ENCODE measurements around the gene STIM1.

STIM1 gene

DNA sequence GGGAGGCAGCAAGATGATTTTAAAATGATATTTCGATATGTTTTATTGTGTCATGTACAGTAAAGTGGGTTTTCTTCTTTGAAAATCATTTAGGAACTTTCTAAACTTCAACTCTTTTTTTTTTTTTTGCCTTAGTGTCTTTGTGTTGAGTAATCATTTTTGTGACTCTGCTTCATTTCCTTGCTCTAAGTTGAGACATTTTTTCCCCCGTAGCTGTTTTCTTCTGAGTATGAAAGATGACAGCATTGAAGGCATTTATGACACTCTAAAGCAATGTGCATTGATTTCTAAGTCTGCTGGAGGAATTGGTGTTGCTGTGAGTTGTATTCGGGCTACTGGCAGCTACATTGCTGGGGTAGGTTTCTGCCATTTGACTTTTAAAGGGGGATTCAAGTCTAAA, 262.6 kb downstream of the STIM1 start:
- DNase-seq (ENCODE audit: low read depth in 1 of 2, low spot score in 1 of 2), result no peak
- H3K4me3 ChIP-seq (replicated peaks; ENCODE audit: insufficient read depth, low read length), result no peak overlapping the region
- no peaks in the 10 kb centered on the region for H3K27me3 ChIP-seq (ENCODE audit: insufficient read depth, poor library complexity, severe bottlenecking)
- H3K27ac ChIP-seq (replicated peaks), result no peak overlapping the region
- TF ChIP-seq, protein P1, sequence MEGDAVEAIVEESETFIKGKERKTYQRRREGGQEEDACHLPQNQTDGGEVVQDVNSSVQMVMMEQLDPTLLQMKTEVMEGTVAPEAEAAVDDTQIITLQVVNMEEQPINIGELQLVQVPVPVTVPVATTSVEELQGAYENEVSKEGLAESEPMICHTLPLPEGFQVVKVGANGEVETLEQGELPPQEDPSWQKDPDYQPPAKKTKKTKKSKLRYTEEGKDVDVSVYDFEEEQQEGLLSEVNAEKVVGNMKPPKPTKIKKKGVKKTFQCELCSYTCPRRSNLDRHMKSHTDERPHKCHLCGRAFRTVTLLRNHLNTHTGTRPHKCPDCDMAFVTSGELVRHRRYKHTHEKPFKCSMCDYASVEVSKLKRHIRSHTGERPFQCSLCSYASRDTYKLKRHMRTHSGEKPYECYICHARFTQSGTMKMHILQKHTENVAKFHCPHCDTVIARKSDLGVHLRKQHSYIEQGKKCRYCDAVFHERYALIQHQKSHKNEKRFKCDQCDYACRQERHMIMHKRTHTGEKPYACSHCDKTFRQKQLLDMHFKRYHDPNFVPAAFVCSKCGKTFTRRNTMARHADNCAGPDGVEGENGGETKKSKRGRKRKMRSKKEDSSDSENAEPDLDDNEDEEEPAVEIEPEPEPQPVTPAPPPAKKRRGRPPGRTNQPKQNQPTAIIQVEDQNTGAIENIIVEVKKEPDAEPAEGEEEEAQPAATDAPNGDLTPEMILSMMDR (IDR thresholded peaks at IDR 0.05; ENCODE audit: insufficient read depth, low read length), result no peak
- no peak for TF ChIP-seq POLR2AphosphoS5 (IDR thresholded peaks at IDR 0.05; ENCODE audit: low read depth)
- no peak for TF ChIP-seq SPI1 (IDR thresholded peaks at IDR 0.05; ENCODE audit: borderline replicate concordance, low read depth)
- TF ChIP-seq, protein P2, sequence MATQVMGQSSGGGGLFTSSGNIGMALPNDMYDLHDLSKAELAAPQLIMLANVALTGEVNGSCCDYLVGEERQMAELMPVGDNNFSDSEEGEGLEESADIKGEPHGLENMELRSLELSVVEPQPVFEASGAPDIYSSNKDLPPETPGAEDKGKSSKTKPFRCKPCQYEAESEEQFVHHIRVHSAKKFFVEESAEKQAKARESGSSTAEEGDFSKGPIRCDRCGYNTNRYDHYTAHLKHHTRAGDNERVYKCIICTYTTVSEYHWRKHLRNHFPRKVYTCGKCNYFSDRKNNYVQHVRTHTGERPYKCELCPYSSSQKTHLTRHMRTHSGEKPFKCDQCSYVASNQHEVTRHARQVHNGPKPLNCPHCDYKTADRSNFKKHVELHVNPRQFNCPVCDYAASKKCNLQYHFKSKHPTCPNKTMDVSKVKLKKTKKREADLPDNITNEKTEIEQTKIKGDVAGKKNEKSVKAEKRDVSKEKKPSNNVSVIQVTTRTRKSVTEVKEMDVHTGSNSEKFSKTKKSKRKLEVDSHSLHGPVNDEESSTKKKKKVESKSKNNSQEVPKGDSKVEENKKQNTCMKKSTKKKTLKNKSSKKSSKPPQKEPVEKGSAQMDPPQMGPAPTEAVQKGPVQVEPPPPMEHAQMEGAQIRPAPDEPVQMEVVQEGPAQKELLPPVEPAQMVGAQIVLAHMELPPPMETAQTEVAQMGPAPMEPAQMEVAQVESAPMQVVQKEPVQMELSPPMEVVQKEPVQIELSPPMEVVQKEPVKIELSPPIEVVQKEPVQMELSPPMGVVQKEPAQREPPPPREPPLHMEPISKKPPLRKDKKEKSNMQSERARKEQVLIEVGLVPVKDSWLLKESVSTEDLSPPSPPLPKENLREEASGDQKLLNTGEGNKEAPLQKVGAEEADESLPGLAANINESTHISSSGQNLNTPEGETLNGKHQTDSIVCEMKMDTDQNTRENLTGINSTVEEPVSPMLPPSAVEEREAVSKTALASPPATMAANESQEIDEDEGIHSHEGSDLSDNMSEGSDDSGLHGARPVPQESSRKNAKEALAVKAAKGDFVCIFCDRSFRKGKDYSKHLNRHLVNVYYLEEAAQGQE (IDR thresholded peaks at IDR 0.05; ENCODE audit: insufficient replicate concordance, low read depth), result no peak
- TF ChIP-seq GABPA (IDR thresholded peaks at IDR 0.05; ENCODE audit: low read depth), result no peak

DNA sequence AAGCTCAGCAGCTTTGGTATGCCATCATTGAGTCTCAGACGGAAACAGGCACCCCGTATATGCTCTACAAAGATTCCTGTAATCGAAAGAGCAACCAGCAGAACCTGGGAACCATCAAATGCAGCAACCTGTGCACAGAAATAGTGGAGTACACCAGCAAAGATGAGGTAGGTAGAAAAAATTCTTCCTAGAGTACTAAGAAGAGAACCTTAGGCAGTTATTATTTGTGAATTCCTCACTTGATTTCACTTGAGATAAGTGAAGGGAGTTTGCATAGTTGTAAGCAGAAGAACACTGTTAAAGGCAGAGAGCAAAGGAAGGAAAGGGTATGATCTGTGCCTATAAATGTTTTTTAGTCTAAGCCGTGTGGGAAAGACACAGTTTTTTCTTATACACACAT, 267.8 kb downstream of the STIM1 start:
- TF ChIP-seq, protein P2 (IDR thresholded peaks at IDR 0.05; ENCODE audit: insufficient replicate concordance, low read depth), result no peak
- TF ChIP-seq POLR2AphosphoS5 (IDR thresholded peaks at IDR 0.05; ENCODE audit: low read depth), result no peak
- TF ChIP-seq GABPA (IDR thresholded peaks at IDR 0.05; ENCODE audit: low read depth), result no peak
- TF ChIP-seq, protein P1 (IDR thresholded peaks at IDR 0.05; ENCODE audit: insufficient read depth, low read length), result no peak
- no peak for TF ChIP-seq SPI1 (IDR thresholded peaks at IDR 0.05; ENCODE audit: borderline replicate concordance, low read depth)
- Histone ChIP-seq H3K4me3 (replicated peaks; ENCODE audit: insufficient read depth, low read length) (no peak overlapping the region), H3K27ac (replicated peaks) (no peak overlapping the region), H3K27me3 (ENCODE audit: insufficient read depth, poor library complexity, severe bottlenecking) (no peaks in the 10 kb centered on the region)
- no peak for DNase-seq (ENCODE audit: low read depth in 1 of 2, low spot score in 1 of 2)

DNA sequence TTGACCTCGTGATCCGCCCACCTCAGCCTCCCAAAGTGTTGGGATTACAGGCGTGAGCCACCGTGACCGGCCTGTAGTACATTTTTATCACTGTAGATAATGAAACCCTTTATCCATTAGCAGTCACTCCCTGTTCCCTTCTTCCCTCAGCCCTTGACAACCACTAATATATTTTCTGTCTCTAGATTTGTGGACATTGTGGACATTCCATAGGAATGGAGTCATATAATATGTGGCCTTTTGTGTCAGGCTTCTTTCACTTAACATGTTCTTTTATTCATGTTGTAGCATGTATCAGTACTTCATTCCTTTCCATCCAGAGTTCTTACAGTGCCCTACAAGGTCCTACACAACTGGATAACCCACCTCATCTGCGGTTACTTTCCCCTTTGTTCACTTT, 269.7 kb downstream of the STIM1 start:
- H3K27ac ChIP-seq (replicated peaks), result no peak overlapping the region
- DNase-seq (ENCODE audit: low read depth in 1 of 2, low spot score in 1 of 2), result no peak
- H3K4me3 ChIP-seq (replicated peaks; ENCODE audit: insufficient read depth, low read length), result no peak overlapping the region
- no peaks in the 10 kb centered on the region for H3K27me3 ChIP-seq (ENCODE audit: insufficient read depth, poor library complexity, severe bottlenecking)
- no peak for TF ChIP-seq GABPA (IDR thresholded peaks at IDR 0.05; ENCODE audit: low read depth)
- no peak for TF ChIP-seq POLR2AphosphoS5 (IDR thresholded peaks at IDR 0.05; ENCODE audit: low read depth)
- TF ChIP-seq, protein P1 (IDR thresholded peaks at IDR 0.05; ENCODE audit: insufficient read depth, low read length), result no peak
- TF ChIP-seq SPI1 (IDR thresholded peaks at IDR 0.05; ENCODE audit: borderline replicate concordance, low read depth), result no peak
- TF ChIP-seq, protein P2 (IDR thresholded peaks at IDR 0.05; ENCODE audit: insufficient replicate concordance, low read depth), result no peak

Measured in HL-60 (cell line).